ENCODE results near the gene SDC1.

SDC1 gene

DNA sequence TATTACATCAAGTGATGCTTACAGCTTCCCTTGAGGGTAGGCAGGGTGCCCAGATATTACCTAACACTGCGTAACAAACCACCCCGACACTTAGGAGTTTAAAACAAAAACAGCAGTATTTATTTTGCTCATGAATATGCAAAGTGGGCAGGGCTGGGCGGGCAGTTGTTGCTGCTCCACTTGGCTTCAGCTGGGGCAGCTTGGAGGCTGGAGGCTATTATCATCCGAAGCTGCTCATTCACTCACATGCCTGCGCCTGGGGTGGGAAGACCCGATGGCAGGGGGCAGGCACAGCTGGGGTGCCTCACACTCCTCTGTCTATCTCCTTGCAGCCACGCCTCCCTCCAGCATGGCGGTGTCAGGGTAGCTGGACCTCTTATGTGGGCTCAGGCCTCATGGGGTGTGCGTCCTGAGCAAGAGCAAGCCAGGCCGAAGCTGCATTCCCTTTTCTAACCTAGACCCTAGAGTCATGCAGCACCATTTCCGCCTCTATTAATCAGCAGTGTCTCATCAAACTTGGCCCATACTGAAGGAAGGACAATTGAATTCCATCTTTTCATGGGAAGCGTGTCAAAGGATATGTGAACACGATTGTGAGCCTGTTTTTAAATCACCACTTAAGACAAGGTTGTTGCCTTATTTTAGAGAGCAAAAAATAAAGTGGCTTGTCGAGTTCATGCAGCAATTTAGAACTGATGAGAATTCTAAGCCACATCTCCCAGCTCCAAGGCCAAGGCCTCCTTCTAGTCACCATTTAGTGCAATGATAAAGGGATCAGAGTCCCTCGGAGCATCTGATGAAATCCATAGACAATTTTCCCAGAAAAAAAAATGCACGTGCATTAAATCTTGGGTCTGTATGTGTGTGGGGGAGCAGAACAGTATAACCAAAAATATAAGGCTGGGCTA is 54.9 kb downstream of the SDC1 start:
- DNase-seq (ENCODE audit: low spot score), result no peak

- DNase-seq (ENCODE audit: low spot score), result no peak
These were observed 55.9 kb downstream of the SDC1 start for GRCh38 chr2:20168727-20169696.

GRCh38 chr2:20168048-20168726 is 56.7 kb downstream of the SDC1 start:
- DNase-seq (ENCODE audit: low spot score), result no peak

- no peak for DNase-seq (ENCODE audit: low spot score)
These were observed 57.6 kb downstream of the SDC1 start for GRCh38 chr2:20167356-20167755.

- no peak for DNase-seq (ENCODE audit: low spot score)
These were observed 59.0 kb downstream of the SDC1 start for GRCh38 chr2:20165677-20166509.

DNA sequence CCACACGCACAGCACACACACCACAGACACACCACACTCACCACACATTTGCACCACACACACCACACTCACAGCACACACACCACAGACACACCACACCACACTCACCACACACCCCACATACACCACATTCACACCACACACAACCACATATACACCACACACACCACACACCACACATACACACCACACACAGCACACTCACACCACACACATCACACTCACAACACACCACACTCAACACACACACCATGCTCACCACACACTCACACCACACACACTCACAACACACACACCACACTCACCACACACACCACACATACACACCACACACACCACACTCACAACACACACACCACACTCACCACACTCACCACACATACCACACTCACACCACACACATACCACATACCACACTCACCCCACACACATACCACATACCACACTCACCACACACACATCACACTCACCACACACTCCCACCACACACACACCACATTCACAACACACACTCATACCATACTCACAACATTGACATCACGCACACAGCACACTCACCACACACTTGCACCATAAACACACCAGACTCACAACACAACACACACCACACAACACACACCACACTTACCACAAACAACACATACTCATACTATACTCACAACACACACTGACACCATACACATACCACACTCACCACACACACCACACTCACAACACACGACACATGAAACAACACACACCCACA is 60.0 kb downstream of the SDC1 start:
- DNase-seq (ENCODE audit: low spot score), result no peak

- no peak for DNase-seq (ENCODE audit: low spot score)
These were observed 60.7 kb downstream of the SDC1 start for GRCh38 chr2:20164061-20164733.

- no peak for DNase-seq (ENCODE audit: low spot score)
These were observed 65.4 kb downstream of the SDC1 start for GRCh38 chr2:20159411-20160070.

- no peak for DNase-seq (ENCODE audit: low spot score)
These were observed 67.6 kb downstream of the SDC1 start for GRCh38 chr2:20157193-20157891.

GRCh38 chr2:20156836-20157192 is 68.1 kb downstream of the SDC1 start:
- DNase-seq (ENCODE audit: low spot score), result no peak

DNA sequence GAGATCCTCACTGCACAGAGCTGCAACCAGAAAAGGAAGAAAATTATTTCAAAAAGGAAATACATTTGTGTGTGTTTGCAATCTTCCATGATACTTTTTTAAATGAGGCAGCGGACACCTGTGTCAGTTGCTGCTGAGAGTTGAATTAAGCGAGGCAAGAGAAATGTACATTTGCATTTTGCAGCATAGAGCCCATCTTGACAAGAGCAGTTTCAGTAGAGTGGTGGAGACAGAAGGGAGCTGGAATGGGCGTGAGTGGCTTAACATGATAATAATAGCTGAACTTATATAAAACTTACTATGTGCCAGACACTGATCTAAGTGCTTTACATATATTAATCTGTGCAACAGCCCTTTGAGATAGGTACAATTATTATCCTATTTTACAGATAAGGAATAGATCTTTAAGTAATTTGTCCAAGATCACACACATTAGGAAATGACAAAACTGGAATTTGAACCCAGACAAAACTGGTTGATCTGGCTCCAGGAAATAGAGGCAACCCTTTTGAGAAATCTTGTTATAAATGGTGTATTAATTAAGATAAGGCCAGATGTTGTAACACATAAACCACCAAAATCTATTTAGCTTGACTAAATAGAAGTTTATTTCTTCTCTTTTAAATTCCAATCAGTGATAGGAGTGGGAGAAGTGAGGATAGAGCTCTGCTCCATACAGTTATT is 68.7 kb downstream of the SDC1 start:
- no peak for DNase-seq (ENCODE audit: low spot score)

DNA sequence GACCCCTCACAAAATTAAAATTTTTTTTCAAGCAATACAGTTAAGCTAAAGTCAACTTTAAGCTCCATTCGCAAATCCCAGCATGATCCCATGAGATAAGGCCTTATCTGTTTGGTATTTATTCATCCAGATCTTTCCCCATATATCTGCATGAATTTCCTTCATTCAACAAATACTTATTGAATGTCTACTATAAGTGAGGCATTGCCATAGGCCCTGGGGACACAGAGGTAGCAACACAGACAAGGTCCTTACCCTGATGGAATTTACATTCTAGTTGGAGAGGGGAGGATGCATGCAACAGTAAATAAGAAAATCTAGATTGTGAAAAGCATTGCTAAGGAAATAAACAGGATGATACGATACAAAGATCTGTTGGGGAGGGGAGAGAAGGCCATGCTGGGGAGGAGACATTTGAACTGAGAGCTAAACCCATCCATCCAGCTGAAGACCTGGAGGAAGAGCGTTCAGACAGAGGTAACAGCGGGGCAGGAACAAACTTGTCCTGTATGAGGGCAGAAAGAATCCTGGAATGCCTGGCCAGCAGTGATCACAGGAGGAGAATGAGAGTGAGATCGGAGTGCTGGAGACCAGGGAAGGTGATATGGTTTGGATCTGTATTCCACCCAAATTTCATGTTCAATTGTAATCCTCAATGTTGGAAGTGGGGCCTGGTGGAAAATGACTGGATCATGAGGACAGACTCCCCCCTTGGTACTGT is 71.6 kb downstream of the SDC1 start:
- no peak for DNase-seq (ENCODE audit: low spot score)

DNA sequence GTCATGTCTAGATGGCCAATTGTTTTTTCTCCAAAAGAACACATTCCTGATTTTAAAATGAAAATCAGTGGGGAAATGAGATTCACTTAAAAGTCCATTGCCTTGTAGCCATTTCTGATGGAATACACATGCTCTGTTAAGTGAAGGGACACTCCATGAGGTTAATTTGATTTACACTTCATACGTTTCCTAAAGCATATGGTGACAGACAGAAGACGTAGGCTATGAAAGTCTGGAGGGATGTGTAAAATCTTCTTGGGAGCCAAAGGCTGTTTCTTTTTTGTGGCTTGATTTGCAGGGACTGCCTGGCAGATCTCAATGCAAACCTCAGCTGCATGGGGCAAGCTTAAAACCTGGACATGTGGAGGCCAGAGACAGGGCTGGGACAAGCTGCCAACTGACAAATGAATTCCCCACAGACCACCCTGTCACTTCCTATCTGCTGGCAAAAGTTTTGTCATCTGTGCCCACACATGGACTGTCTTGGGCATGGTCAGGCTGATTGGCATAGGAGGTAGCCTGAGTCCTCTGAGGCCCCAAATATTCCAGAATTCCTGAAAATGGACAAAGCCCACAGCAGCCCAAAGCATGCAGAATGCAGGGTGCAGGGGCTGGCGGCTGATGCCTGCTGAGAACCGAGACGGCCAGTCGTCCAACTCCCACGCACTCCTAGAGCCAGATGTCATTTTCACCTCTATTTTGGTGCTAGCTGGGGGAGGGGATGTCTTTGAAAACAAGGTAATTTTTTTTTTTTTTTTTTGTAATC is 73.9 kb downstream of the SDC1 start:
- DNase-seq (ENCODE audit: low spot score), result no peak
